Stimulated activated CD4-positive, alpha-beta T cell treated with anti-CD3 and anti-CD28 coated beads, Interleukin-12 subunit alpha, Interleukin-12 subunit beta, amount 100 ng/mL, for 48 hours (primary cell): ENCODE data around the gene SRPX2.
"Not testable (repeated sequence)": the region's sequence is repeated elsewhere in the genome, so short reads cannot be mapped to it uniquely, and the experiment has no call there.

Source experiments
- DNase-seq, 3 donors: peaks; one replicate each; pipeline ENCODE4 v3.0.0-alpha.2; 2020; ENCODE audit warnings: low read depth in 2 of 3, low spot score in 1 of 3

Gene SRPX2

GRCh38 chrX:100695991-100696390 lies 52.0 kb downstream of the SRPX2 start:
- DNase-seq, result no peak

DNA sequence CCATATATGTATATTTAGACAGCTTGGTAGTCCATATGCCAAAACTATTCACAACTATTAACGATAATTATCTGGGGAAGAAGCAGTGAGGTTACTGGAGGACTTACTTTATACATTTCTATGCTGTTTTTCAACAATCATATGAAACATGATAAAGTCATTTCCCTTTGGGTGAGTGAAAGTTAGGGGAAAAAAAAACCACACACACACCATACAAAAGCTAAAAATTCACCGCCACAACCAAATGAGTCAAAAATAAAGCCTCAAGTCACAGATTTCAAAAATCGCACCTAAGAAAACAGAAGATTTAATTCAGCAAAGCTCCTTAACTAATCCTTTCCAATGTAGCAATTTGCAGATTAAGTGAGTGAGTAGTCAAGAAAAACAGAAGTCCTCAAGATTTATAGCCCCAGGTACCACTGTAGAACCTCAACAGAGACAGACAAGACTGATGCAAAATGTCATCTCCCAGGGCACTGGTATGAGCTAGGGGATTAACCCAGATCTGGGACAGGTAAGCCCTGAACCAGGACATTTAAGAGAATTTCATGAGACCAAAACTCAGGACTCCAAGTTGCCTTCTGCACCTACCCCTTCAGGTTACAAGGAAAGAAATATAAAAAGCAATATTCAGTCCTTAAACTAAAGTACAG lies 52.8 kb downstream of the SRPX2 start:
- no peak for DNase-seq

DNA sequence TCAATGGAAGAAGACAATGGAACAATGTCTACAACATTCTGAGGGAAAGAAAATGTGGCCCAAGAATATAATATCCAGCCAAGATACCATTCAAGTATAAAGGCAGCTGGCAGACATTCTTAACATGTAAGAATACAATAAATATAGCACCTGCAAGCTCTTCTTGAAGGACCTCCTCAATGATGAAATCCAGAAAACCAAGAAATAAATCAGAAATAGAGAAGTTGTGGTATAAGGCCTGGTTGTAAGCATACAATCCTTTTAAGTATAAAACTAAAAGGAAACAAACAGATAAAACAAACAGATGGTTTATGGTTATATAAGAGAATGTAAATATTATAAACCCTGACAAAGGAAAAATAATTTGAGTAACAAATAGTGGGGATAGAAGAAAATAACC lies 54.6 kb downstream of the SRPX2 start:
- DNase-seq, result no peak

GRCh38 chrX:100700809-100701208 lies 56.8 kb downstream of the SRPX2 start:
- no peak for DNase-seq

GRCh38 chrX:100704581-100705203 lies 60.7 kb downstream of the SRPX2 start:
- no peak for DNase-seq

- DNase-seq, result no peak
These were observed 66.8 kb downstream of the SRPX2 start for GRCh38 chrX:100710816-100711215.

DNA sequence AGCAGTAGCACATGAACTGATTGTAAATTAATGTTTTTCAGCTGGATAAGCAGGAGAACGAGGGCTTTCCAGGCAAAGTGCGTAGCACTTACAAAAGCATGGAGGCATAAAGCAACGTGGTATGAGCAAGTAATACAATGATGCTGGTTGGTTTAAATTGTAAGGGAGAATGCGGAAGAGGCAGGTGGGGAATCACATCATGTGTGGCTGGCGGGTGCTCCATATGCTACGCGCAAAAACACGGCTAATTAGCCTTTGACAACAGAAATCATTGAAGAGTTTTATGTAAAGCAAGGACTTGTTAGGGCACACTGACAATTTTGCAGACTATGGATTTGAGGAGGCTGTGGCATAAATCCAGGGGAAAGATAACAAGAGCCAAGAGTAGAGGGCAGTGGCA lies 73.4 kb downstream of the SRPX2 start:
- no peak for DNase-seq

DNA sequence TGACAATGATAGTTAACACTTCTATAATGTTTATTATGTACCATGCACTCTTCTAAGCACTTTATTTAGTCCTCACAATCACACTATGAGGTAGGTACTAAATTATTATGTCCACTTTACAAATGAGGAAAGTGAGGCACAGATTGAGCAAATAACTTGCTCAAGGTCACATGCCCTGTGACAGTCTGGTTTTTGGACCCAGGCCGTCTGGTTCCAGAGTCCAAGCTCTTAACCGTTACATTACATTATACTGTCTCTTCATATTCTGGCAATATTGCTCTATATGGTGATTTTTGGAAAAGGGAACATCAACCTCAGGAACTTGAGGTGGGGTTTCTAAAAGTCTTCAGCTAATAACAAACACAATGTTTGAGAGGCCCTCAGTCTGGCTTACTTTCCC lies 75.1 kb downstream of the SRPX2 start:
- DNase-seq, result no peak

DNA sequence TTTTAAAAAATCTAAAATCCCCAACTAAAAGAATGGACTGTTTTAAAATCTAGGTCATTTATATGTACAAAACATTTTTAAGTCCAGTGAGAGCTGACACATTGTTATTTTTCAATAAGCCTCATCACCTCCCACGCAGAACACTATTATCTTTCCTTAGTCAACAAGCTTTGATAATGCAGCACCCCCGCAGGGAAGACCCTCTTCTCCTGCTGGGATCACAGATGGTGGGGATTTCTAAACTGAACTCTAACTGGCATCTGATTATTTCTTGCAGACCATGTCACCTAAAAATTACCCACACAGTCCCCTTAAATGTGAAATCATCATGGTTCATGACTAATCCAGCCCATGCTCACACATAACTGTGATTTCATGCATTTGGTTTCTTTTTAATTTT lies 76.3 kb downstream of the SRPX2 start:
- DNase-seq, result no peak

DNA sequence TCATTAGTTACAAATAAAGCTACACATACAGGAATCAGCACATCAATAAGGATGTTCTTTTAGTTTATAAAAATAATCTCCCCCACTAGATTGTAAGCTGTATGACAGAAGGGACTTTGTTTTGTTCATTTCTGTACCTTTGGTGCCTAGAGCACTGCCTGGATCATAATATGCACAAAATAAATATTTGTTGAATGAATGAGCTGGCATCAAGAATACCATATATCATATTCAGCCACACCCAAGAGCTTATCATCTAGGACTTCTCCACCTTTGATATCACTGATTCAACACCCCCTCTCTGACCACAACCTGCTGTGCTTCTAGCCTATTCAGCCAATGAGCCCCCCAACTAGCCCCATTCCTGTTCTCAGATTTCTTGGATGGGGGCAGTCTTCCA lies 77.3 kb downstream of the SRPX2 start:
- DNase-seq, result no peak

DNA sequence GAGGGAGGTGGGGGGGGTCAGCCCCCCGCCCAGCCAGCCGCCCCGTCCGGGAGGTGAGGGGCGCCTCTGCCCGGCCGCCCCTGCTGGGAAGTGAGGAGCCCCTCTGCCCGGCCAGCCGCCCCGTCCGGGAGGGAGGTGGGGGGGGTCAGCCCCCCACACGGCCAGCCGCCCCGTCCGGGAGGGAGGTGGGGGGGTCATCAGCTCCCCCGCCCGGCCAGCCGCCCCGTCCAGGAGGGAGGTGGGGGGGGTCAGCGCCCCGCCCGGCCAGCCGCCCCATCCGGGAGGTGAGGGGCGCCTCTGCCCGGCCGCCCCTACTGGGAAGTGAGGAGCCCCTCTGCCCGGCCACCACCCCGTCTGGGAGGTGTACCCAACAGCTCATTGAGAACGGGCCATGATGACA lies 80.0 kb downstream of the SRPX2 start:
- DNase-seq, result not testable (repeated sequence)
